ENCODE measurements around the gene STAB2.

Gene STAB2

DNA sequence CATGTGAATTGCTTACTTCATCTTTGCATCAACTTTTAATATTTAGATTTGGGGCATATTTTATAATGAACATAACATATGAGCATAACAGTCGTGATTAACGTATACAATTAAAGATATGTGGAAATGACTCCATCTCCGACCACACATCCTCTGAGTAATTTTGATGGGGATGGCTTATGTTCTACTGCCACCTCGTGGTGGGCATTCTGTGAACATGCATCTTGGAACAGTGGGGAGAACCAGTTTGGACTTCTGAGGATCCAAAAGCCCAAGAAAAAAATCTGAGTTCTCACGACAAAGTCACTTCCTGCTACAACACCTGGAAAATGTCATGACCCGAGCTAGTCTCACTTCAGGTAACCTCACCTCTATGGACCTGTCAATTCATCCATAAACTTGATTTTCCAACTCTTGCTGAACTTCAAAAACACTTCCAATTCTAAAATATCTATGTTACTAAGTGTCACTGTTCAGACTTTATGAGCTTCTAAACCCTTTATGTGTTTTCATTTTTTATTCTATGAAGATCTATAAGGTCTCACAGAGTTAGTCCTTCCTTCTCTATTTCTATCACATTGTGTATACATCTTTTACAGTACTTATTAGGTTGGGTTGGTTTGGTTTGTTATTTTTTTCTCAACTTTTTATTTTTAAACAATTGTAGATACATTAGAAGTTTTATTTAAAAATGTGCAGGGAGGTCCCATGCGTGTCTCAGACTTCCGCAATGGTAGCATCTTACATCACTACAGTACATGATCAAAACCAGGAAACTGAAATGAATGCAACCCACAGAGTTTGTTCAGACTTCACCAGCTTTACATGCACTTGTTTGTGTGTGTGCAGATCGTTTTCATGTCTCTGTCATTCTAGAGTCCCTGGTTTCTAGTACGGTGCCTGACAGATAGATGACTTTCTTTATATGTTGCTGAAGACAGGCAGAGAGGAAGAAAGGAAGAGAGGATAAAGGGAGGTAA, 38.2 kb upstream of the STAB2 start:
- TF ChIP-seq, protein P1, sequence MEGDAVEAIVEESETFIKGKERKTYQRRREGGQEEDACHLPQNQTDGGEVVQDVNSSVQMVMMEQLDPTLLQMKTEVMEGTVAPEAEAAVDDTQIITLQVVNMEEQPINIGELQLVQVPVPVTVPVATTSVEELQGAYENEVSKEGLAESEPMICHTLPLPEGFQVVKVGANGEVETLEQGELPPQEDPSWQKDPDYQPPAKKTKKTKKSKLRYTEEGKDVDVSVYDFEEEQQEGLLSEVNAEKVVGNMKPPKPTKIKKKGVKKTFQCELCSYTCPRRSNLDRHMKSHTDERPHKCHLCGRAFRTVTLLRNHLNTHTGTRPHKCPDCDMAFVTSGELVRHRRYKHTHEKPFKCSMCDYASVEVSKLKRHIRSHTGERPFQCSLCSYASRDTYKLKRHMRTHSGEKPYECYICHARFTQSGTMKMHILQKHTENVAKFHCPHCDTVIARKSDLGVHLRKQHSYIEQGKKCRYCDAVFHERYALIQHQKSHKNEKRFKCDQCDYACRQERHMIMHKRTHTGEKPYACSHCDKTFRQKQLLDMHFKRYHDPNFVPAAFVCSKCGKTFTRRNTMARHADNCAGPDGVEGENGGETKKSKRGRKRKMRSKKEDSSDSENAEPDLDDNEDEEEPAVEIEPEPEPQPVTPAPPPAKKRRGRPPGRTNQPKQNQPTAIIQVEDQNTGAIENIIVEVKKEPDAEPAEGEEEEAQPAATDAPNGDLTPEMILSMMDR (IDR thresholded peaks at IDR 0.05) = peak; percentile 88

DNA sequence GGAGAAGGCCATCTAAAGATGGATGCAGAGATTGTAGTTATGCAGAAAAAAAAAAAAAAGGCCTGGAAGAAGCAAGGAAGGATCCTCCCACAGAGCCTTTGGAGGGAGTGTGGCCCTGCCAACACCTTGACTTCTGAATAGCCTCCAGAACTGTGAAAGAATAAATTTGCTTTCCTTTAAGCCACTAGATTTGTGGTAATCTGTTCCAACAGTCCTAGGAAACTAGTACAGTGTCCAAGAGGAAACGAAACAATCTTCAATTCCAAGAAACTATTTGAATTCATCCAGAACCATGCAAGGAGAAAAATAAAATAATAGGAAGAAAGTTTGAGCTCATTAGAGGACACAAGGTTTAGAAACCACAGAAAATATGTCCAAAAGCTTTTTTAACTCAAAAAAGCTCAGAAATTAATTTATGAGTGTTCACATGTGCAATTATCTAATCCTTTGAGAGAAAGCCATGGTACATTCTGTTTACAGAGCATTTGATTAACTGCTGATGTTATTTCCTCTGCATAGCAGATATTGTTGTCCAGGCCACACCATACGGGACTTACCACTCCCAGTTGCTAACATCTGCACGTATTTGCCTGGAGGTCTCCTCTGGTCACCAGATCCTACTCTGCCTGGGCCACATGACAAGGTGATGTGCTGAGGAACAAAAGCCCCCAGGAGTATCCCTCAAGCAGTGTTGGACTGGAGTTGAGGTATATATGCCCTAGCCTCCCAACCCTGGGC, 30.0 kb upstream of the STAB2 start:
- TF ChIP-seq, protein P1 (IDR thresholded peaks at IDR 0.05) = no peak

DNA sequence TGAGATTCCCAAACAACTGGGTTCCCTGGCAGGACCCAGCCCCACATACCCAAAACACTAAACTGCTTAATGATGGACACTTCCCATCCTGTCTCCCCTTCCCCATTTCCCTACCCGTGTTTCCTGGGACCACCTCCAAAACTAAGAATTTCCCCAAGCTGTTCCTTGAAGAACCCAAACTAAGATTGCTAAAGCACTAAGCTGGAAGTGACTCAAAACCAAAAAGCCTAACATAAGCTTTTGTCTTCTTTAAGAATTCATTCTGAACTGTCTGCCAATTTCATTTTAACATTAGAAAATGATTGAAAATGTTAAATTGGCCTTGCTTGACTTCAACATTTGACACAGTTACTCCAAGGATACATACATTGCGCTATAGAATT, 29.5 kb upstream of the STAB2 start:
- TF ChIP-seq, protein P1 (IDR thresholded peaks at IDR 0.05) = no peak

DNA sequence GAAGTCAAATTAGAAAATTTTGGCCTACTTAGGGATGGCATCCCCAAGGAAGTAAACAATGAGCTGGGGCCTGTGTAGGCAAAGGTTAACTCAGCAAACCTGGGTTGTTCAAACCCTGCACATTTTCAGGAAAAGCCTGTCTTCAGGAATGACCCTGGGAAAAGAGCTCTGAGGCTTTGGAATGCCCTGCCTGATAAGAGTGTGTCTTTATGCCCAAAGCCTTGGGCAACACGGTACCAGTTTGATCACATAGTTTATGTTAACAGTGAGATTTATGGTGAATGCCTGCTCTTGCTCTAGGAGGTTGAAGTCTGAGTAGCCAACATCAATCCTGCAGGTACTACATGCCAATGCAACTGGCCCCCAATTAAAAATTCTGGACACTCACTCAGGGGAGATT, 28.2 kb upstream of the STAB2 start:
- TF ChIP-seq, protein P1 (IDR thresholded peaks at IDR 0.05) = no peak

DNA sequence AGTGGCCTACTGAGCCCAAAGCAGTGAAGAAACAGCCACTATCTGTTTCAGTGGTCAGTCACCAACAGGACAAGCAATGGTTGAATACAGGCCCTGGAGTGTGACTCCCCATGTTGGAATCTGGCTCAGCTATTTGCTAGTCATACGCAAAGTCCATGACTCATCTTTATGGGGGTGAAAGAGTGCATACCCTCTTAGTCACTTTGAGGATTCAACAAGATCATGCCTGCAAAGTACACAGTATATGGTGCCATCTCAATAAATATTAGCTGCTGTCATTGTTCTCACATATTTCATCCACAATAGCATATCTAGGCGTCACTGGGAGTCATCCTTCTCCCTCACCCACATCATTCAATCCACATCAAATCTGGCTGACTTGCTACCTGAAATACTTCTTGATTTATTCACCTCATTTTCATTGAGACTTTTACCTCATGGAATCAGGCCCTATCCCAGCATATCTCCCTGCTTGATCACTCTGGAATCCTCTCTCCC, 26.4 kb upstream of the STAB2 start:
- TF ChIP-seq, protein P1 (IDR thresholded peaks at IDR 0.05) = no peak

DNA sequence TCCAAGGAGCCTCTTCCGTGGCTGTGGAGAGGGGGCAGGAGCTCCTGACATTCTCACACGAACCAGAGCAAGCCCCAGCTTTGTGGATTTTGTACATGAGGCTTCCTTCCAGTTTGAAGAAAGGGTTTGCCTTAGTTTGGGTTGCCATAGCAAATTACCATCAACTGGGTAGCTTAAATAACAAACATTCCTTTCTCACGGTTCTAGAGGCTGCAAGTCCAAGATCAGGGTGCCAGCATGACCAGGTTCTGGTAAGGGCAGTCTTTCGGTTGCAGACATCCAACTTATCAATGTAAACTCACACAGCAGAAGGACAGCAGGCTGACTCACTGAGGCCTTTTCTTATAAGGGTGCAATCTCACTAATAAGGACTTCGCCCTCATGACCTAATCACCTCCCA, 25.9 kb upstream of the STAB2 start:
- TF ChIP-seq, protein P1 (IDR thresholded peaks at IDR 0.05) = no peak

DNA sequence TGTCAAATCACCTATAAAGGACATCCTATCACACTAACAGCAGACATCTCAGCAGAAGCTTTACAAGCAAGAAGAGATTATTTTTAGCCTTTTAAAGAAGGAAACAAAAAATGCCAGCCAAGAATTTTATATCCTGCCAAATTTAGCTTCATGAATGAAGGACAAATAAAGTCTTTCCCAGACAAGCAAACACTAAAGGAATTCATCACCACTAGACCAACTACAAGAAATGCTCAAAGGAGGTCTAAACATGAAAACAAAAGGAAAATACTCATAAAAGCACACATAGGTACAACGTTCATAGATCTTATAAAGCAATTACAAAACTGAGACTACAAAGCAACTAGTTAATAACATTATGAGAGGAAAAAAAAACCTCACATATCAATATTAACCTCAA, 20.7 kb upstream of the STAB2 start:
- TF ChIP-seq, protein P1 (IDR thresholded peaks at IDR 0.05) = no peak

Data from LNCAP (cell line).